NCI-H345 treated with DMSO at 0.1 percent for 48 hours (cell line): ENCODE results near the gene HCRTR2.
"Not testable (repeated sequence)": the region's sequence is repeated elsewhere in the genome, so short reads cannot be mapped to it uniquely, and the experiment has no call there.

ENCODE experiments used
- DNase-seq: peaks from one replicate; lab custom pipeline; 2025; ENCODE audit not compliant: unreplicated experiment; lab: John Stamatoyannopoulos, UW

HCRTR2 gene

GRCh38 chr6:55212156-55212555, 37.8 kb downstream of the HCRTR2 start:
- DNase-seq = no peak

- no peak for DNase-seq
These were observed 46.6 kb downstream of the HCRTR2 start for GRCh38 chr6:55220961-55221360.

- no peak for DNase-seq
These were observed 53.5 kb downstream of the HCRTR2 start for GRCh38 chr6:55227862-55228261.

- no peak for DNase-seq
These were observed 64.8 kb downstream of the HCRTR2 start for GRCh38 chr6:55239099-55239498.

GRCh38 chr6:55240975-55241605, 66.8 kb downstream of the HCRTR2 start:
- not testable (repeated sequence) for DNase-seq

GRCh38 chr6:55250400-55250799, 76.1 kb downstream of the HCRTR2 start:
- DNase-seq = no peak

GRCh38 chr6:55255113-55255512, 80.8 kb downstream of the HCRTR2 start:
- DNase-seq = no peak

GRCh38 chr6:55260181-55260580, 85.9 kb downstream of the HCRTR2 start:
- no peak for DNase-seq

GRCh38 chr6:55265409-55266114, 91.2 kb downstream of the HCRTR2 start:
- no peak for DNase-seq

- no peak for DNase-seq
These were observed 92.6 kb downstream of the HCRTR2 start for GRCh38 chr6:55266896-55267295.

GRCh38 chr6:55276745-55277530, 102.6 kb downstream of the HCRTR2 start:
- DNase-seq = peak; percentile 26

- DNase-seq = no peak
These were observed 103.3 kb downstream of the HCRTR2 start for GRCh38 chr6:55277646-55278045.

- DNase-seq = no peak
These were observed 106.9 kb downstream of the HCRTR2 start for GRCh38 chr6:55281215-55281614.

GRCh38 chr6:55282115-55282514, 107.8 kb downstream of the HCRTR2 start:
- DNase-seq = no peak

- no peak for DNase-seq
These were observed 112.5 kb downstream of the HCRTR2 start for GRCh38 chr6:55286824-55287223.

- no peak for DNase-seq
These were observed 116.4 kb downstream of the HCRTR2 start for GRCh38 chr6:55290736-55291135.

- DNase-seq = no peak
These were observed 118.8 kb downstream of the HCRTR2 start for GRCh38 chr6:55293116-55293515.

GRCh38 chr6:55297214-55297613, 122.9 kb downstream of the HCRTR2 start:
- DNase-seq = not testable (repeated sequence)

- no peak for DNase-seq
These were observed 125.1 kb downstream of the HCRTR2 start for GRCh38 chr6:55299286-55299985.

- DNase-seq = no peak
These were observed 130.4 kb downstream of the HCRTR2 start for GRCh38 chr6:55304747-55305146.

- DNase-seq = no peak
These were observed 145.8 kb downstream of the HCRTR2 start for GRCh38 chr6:55319961-55320695.
